Endothelial cell of coronary artery (primary cell): ENCODE results near the gene SNX30. TPM values are rescaled to one million over a fixed set of nuclear protein-coding genes. Genes with fewer than 3 reads are reported as not detected.

Experiments
- total RNA-seq: library from RNA; depleted of rRNA; stranded (reverse); fragments of >200 nt; gene quantifications from 2 replicates; pipeline ENCODE4 v1.2.3, GENCODE V29; 2014

SNX30 gene
- total RNA-seq = 5.6 and 5.8 TPM in 2 replicates

GRCh38 chr9:112750016-112750763, at the start of gene SNX30:
Gene SNX30 (plus strand): TSS chr9:112750760. CDS start chr9:112751002, 242 bp downstream.

GRCh38 chr9:112717661-112718331, 32.8 kb upstream of the SNX30 start, which contains the start of gene INIP:
Gene INIP (minus strand): TSS chr9:112718117. CDS start chr9:112716485, 1,632 bp downstream.

GRCh38 chr9:112890106-112891081, 139.8 kb downstream of the SNX30 start, which contains the start of gene SLC46A2:
Gene SLC46A2 (minus strand): TSS chr9:112890876. CDS start chr9:112890681, 195 bp downstream.

Other genes starting within 250 kb of the SNX30 start
- gene INIP, start 32.6 kb upstream of the SNX30 start, total RNA-seq = 13.6 and 15.3 TPM in 2 replicates
- gene SLC46A2, start 140.1 kb downstream of the SNX30 start, total RNA-seq = not detected in 2 replicates